Measurements from ENCODE around the gene UBAP2. TPM values are rescaled to one million over a fixed set of nuclear protein-coding genes. Genes with fewer than 3 reads are reported as not detected.

Gene UBAP2
- total RNA-seq, 1 donor from 2014 or later = 33.4 TPM

DNA sequence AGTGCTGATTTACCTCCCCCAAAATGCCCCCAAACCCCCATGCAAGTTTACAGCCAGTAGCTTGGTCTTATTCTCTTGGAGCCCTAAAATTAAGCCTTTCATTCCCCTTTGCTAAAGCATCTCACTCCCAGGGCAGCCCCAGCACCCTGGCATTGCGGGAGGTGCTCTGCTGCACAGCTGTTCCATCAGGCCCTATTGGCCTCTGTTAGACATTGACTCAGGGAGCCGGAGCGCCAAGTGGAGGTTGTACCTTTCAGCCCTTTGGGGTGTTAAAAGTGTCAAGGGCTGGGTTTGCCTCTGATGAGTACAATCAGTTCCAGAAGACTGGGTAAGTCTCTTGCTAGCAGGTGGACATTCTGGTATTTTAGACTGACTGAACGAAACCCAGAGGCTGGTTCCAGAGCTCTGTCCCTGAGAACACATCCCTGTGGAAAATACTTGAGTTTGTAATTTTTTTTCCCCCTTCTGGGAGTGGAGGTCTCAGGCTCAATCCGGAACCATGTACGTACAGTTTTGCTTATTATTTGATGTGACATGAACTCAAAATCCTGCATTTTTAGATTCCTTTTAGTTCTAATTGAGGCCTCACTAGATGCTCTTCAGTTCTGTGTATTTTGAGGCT is 129.3 kb downstream of the UBAP2 start:
- H3K36me3 Mint-ChIP-seq (ENCODE audit: low read depth) = peaks cover 93% of the 10 kb centered on the region
- ATAC-seq (ENCODE audit: low read depth) = no peak
- no peak for DNase-seq
- POLR2A ChIA-PET = no interaction called here
- H3K4me3 Mint-ChIP-seq = no peak overlapping the region
- no peaks in the 10 kb centered on the region for H3K4me1 Mint-ChIP-seq
- H3K9me3 Mint-ChIP-seq = no peaks in the 10 kb centered on the region
- CTCF ChIA-PET = no interaction called here
- TF ChIP-seq, protein P1, sequence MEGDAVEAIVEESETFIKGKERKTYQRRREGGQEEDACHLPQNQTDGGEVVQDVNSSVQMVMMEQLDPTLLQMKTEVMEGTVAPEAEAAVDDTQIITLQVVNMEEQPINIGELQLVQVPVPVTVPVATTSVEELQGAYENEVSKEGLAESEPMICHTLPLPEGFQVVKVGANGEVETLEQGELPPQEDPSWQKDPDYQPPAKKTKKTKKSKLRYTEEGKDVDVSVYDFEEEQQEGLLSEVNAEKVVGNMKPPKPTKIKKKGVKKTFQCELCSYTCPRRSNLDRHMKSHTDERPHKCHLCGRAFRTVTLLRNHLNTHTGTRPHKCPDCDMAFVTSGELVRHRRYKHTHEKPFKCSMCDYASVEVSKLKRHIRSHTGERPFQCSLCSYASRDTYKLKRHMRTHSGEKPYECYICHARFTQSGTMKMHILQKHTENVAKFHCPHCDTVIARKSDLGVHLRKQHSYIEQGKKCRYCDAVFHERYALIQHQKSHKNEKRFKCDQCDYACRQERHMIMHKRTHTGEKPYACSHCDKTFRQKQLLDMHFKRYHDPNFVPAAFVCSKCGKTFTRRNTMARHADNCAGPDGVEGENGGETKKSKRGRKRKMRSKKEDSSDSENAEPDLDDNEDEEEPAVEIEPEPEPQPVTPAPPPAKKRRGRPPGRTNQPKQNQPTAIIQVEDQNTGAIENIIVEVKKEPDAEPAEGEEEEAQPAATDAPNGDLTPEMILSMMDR (IDR thresholded peaks at IDR 0.05) = no peak
- no peaks in the 10 kb centered on the region for H3K27me3 Mint-ChIP-seq
- intact Hi-C loops (cut with micrococcal nuclease) = no loop called here
- H3K27ac Mint-ChIP-seq = no peak overlapping the region

DNA sequence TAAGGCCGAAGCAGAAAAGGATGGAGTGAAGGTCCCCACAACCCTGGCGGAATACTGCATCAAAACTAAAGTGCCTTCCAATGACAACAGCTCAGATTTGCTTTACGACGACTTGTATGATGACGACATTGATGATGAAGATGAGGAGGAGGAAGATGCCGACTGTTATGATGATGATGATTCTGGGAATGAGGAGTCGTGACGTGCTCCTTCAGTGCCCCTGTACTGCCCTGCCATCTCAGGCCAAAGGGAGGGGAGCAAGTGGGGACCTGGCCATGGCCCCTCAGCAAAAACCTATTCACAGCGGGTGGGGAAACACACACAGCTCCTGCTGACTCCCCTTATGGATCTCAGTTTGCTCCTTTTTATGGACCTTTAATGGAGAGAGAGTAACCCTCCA is 131.7 kb downstream of the UBAP2 start:
- H3K4me1 Mint-ChIP-seq = no peaks in the 10 kb centered on the region
- H3K4me3 Mint-ChIP-seq = no peak overlapping the region
- no peaks in the 10 kb centered on the region for H3K27me3 Mint-ChIP-seq
- TF ChIP-seq, protein P1 (IDR thresholded peaks at IDR 0.05) = no peak
- ATAC-seq (ENCODE audit: low read depth) (no peak), DNase-seq (no peak)
- no peak overlapping the region for H3K27ac Mint-ChIP-seq
- intact Hi-C loops (cut with micrococcal nuclease) = no loop called here
- ChIA-PET CTCF (no interaction called here), POLR2A (no interaction called here)
- H3K9me3 Mint-ChIP-seq = no peaks in the 10 kb centered on the region
- H3K36me3 Mint-ChIP-seq (ENCODE audit: low read depth) = peaks cover 90% of the 10 kb centered on the region

DNA sequence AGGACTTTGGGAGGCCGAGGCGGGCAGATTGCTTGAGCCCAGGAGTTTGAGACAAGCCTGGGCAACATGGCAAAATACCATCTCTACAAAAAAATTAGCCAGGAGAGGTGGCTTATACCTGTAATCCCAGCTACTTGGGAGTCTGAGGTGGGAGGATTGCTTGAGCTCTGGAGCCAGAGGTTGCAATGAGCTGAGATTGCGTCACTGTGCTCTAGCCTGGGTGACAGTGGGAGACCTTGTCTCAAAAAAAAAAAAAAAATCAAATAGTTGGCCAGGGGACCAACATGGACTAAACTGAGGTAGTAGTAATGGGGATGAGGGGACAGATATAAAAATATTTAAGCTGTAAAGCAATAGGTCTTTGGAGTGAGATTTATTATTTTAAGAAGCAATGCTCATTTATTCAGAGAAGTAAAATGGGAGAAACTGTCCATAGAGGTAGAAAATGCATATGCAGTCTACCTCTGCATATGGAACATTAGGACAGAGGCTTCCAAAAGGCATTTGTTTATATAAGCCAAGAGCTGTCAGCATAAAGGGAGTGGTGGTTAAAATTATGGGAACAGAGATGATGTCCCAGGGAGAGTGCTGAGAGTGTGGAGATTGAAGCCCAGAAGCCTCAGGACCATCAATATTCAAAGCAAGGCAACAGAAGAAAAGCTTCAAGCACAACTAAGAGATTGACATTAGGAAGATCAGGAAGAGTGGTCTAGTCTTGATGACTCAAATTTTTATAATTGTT is 133.6 kb downstream of the UBAP2 start:
- no peak overlapping the region for H3K27ac Mint-ChIP-seq
- H3K4me1 Mint-ChIP-seq = no peaks in the 10 kb centered on the region
- no peak overlapping the region for H3K4me3 Mint-ChIP-seq
- ATAC-seq (ENCODE audit: low read depth) (no peak), DNase-seq (no peak)
- CTCF ChIA-PET = no interaction called here
- TF ChIP-seq, protein P1 (IDR thresholded peaks at IDR 0.05) = no peak
- peaks cover 76% of the 10 kb centered on the region for H3K36me3 Mint-ChIP-seq (ENCODE audit: low read depth)
- H3K27me3 Mint-ChIP-seq = no peaks in the 10 kb centered on the region
- POLR2A ChIA-PET = interaction anchor here (1.0 kb wide), 1 partner anchor 99 kb away, joined by 3 read pairs; no protein-coding TSS in a partner anchor
- no peaks in the 10 kb centered on the region for H3K9me3 Mint-ChIP-seq
- intact Hi-C loops (cut with micrococcal nuclease) = no loop called here

DNA sequence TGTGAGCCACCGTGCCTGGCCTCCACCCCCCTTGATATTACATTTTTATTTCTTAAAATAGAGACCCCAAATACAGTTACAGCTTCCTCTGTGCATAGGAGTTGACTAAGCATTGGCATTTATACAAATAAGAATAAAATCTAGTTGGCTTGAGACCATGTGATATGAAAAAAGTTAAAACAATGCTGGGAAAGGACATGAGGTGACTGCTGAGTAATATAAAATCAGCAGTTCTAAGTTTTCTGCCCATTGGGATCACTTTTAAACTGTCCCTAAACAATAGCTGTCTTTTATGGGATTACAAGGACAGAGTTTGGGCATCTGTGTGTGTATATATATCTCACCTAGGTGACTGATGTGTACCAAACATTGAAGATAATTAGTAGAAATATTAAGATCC is 135.1 kb downstream of the UBAP2 start:
- ATAC-seq (ENCODE audit: low read depth) = no peak
- intact Hi-C loops (cut with micrococcal nuclease) = no loop called here
- no peaks in the 10 kb centered on the region for H3K9me3 Mint-ChIP-seq
- H3K27ac Mint-ChIP-seq = no peak overlapping the region
- no peaks in the 10 kb centered on the region for H3K4me1 Mint-ChIP-seq
- peaks cover 64% of the 10 kb centered on the region for H3K36me3 Mint-ChIP-seq (ENCODE audit: low read depth)
- ChIA-PET CTCF (interaction anchor here (1.4 kb wide), 1 partner anchor 11 kb away, joined by 6 read pairs; no protein-coding TSS in a partner anchor), POLR2A (interaction anchor here (0.6 kb wide), 1 partner anchor 255 kb away, joined by 7 read pairs; no protein-coding TSS in a partner anchor)
- H3K4me3 Mint-ChIP-seq = no peak overlapping the region
- TF ChIP-seq, protein P1 (IDR thresholded peaks at IDR 0.05) = no peak
- no peaks in the 10 kb centered on the region for H3K27me3 Mint-ChIP-seq
- no peak for DNase-seq

DNA sequence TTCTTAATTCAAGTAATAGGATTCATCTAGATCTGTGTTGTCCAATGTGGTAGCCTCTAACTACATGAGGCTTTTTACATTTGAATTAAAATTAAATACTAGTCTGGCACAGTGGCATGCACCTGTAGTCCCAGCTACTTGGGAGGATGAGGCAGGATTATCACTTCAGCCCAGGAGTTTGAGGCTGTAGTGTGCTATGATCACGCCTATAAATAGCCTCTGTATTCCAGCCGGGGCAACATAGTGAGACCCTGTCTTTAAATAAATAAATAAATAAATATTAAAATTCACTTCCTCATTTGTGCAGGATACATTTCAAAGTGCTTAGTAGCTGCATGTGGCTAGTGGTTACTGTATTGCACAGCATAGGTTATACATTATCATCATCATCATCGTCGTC is 139.9 kb downstream of the UBAP2 start:
- Mint-ChIP-seq H3K27ac (no peak overlapping the region), H3K4me1 (no peaks in the 10 kb centered on the region), H3K4me3 (no peak overlapping the region), H3K27me3 (no peaks in the 10 kb centered on the region), H3K36me3 (ENCODE audit: low read depth) (peaks cover 50% of the 10 kb centered on the region), H3K9me3 (no peaks in the 10 kb centered on the region)
- no peak for ATAC-seq (ENCODE audit: low read depth)
- DNase-seq = no peak
- POLR2A ChIA-PET = no interaction called here
- intact Hi-C loops (cut with micrococcal nuclease) = no loop called here
- CTCF ChIA-PET = no interaction called here
- TF ChIP-seq, protein P1 (IDR thresholded peaks at IDR 0.05) = no peak

Measured in activated B cell treated with CpG ODN at 0.5 μM for 24 hours (primary cell).